HepG2 (cell line): ENCODE data around the gene COL9A3. TPM values are rescaled to one million over a fixed set of nuclear protein-coding genes. Genes with fewer than 3 reads are reported as not detected.

Source experiments
- ATAC-seq: fragments of 200-7000 bp; cut with Tn5 transposase; 3 replicates; pipeline ENCODE4 v1.9.1; 2020; ENCODE audit warnings: mild to moderate bottlenecking, moderate library complexity
- BruUV-seq: library from RNA; stranded (reverse); fragments of 400-500 nt; replicated peaks from 2 replicates; lab custom pipeline; 2021; lab: Mats Ljungman, UMichigan
- CTCF ChIA-PET: fragments of 300-600 bp; formaldehyde crosslinking; extraction: SDS; loops from one replicate; lab custom pipeline; 2021; ENCODE audit warnings: low total read pairs, inconsistent platforms, low intra/inter-chr PET ratio; lab: Yijun Ruan, JAX
- POLR2A ChIA-PET: fragments of 350-600 bp; sonication (Branson Sonifier 250); formaldehyde crosslinking; loops from one replicate; lab custom pipeline; 2020; ENCODE audit warnings: antibody characterized with exemption, inconsistent platforms; lab: Yijun Ruan, JAX
- DNase-seq: peaks from one replicate; pipeline ENCODE4 v3.0.0-alpha.2; 2015; ENCODE audit warnings: low spot score
- FAIRE-seq: peaks from 3 replicates; lab custom pipeline; 2011; peaks lifted over from hg19 to GRCh38; lab: Jason Lieb, UNC
- H2AFZ ChIP-seq: one replicate; pipeline ENCODE4 v1.6.1; 2011; ENCODE audit warnings: low read length, inconsistent platforms
- H3K27ac ChIP-seq: fragments of 300-600 bp; 3 replicates; pipeline ENCODE4 v1.8.0; 2011; ENCODE audit warnings: mixed run types, mild to moderate bottlenecking, mixed read lengths, low read length, inconsistent platforms; ENCODE audit not compliant: insufficient read depth; ENCODE audit errors: extremely low read length
- H3K27me3 ChIP-seq, 2 experiments: fragments of 200-600 bp in 1 of 2; 2 replicates in 1 of 2; 3 replicates in 1 of 2; pipeline versions ENCODE4 v1.6.0 to v1.8.0; 2011; ENCODE audit warnings: low read length in 2 of 2, mild to moderate bottlenecking in 2 of 2, moderate library complexity in 2 of 2, inconsistent platforms in 1 of 2; ENCODE audit not compliant: insufficient read depth in 2 of 2, control insufficient read depth in 1 of 2
- H3K36me3 ChIP-seq, 2 experiments: fragments of 200-600 bp in 1 of 2; replicated peaks in 1 of 2; 2 replicates in 1 of 2; 3 replicates in 1 of 2; pipeline versions ENCODE4 v1.5.1 to v1.8.0; 2011; ENCODE audit warnings: low read length in 2 of 2, inconsistent platforms in 1 of 2; ENCODE audit not compliant: insufficient read depth in 2 of 2, control insufficient read depth in 1 of 2
- H3K4me1 ChIP-seq: 2 replicates; pipeline ENCODE4 v1.5.1; 2012; ENCODE audit warnings: low read length, inconsistent platforms; ENCODE audit not compliant: insufficient read depth
- H3K4me2 ChIP-seq: 2 replicates; pipeline ENCODE4 v1.6.0; 2011; ENCODE audit warnings: low read depth, low read length, inconsistent platforms
- H3K4me3 ChIP-seq, 3 experiments: fragments of 200-600 bp in 1 of 3; sonication (generic), shearing (Covaris generic) in 1 of 3; replicated peaks in 1 of 3; 2 replicates each; pipeline ENCODE4 v1.5.1; 2011 to 2016; ENCODE audit warnings: low read length in 3 of 3, inconsistent platforms in 2 of 3, low read depth in 2 of 3, mild to moderate bottlenecking in 2 of 3, control low read depth in 1 of 3, mixed read lengths in 1 of 3; ENCODE audit not compliant: insufficient read depth in 1 of 3
- H3K79me2 ChIP-seq: one replicate; pipeline ENCODE4 v1.6.1; 2011; ENCODE audit warnings: low read length, inconsistent platforms; ENCODE audit not compliant: insufficient read depth
- H3K9ac ChIP-seq: 2 replicates; pipeline ENCODE4 v1.6.0; 2011; ENCODE audit warnings: mild to moderate bottlenecking, low read depth, low read length, inconsistent platforms; ENCODE audit not compliant: insufficient read depth
- H3K9me3 ChIP-seq: 2 replicates; pipeline ENCODE4 v1.5.1; 2012; ENCODE audit warnings: mild to moderate bottlenecking, low read length
- H4K20me1 ChIP-seq: 2 replicates; pipeline ENCODE4 v1.6.0; 2011; ENCODE audit warnings: inconsistent platforms, mild to moderate bottlenecking, low read length, moderate library complexity; ENCODE audit not compliant: insufficient read depth
- HHEX ChIP-seq: IDR thresholded peaks from 2 replicates; pipeline ENCODE4 v1.6.1; 2016; ENCODE audit warnings: control low read depth
- KDM2A ChIP-seq: sonication (generic); formaldehyde crosslinking; IDR thresholded peaks from 2 replicates; pipeline ENCODE4 v1.4.0; 2020; ENCODE audit warnings: low read depth, missing genetic modification reagents, borderline replicate concordance
- MYNN ChIP-seq: sonication (generic); formaldehyde crosslinking; IDR thresholded peaks from 2 replicates; pipeline ENCODE4 v1.4.0; 2020; ENCODE audit warnings: mild to moderate bottlenecking, low read depth, missing genetic modification reagents
- PAF1 ChIP-seq: IDR thresholded peaks from 2 replicates; pipeline ENCODE4 v1.6.1; 2016; ENCODE audit warnings: missing genetic modification reagents, missing compliant biosample characterization
- POLR2A ChIP-seq, 2 experiments: IDR thresholded peaks; 2 replicates each; pipeline ENCODE4 v1.6.1; 2011; ENCODE audit warnings: low read depth in 2 of 2, low read length in 2 of 2, mild to moderate bottlenecking in 1 of 2, moderate library complexity in 1 of 2; ENCODE audit not compliant: insufficient read depth in 1 of 2
- POLR2G ChIP-seq: fragments of 200-400 bp; formaldehyde crosslinking; IDR thresholded peaks from 2 replicates; pipeline ENCODE4 v1.6.1; 2018; ENCODE audit warnings: mild to moderate bottlenecking, low read depth, low read length, moderate library complexity
- RBM22 ChIP-seq: fragments of 200-400 bp; formaldehyde crosslinking; optimal IDR thresholded peaks from 2 replicates; pipeline ENCODE3; 2017; ENCODE audit warnings: mild to moderate bottlenecking, low read length, moderate library complexity
- SALL2 ChIP-seq: sonication (generic); formaldehyde crosslinking; IDR thresholded peaks from 2 replicates; pipeline ENCODE4 v1.8.1; 2023; ENCODE audit warnings: mild to moderate bottlenecking, missing genetic modification reagents, inconsistent platforms
- SRSF9 ChIP-seq: fragments of 200-400 bp; formaldehyde crosslinking; IDR thresholded peaks from 2 replicates; pipeline ENCODE4 v1.6.1; 2018; ENCODE audit warnings: borderline replicate concordance, mild to moderate bottlenecking, low read depth, low read length; ENCODE audit not compliant: insufficient read depth, poor library complexity, severe bottlenecking
- WGBS: methylation state at CpG from one replicate; pipeline ENCODE4 v1.1.6; 2017; ENCODE audit warnings: low lambda C conversion rate; 5-methylcytosine and 5-hydroxymethylcytosine counted together
- in situ Hi-C: cut with HindIII; loops from 2 replicates; pipeline ENCODE4 v1.10.0; 2017; ENCODE audit warnings: low pct_unique_long_range_greater_than_20kb; ENCODE audit not compliant: extremely low pct_ligation_motif_present
- intact Hi-C: fragments of 100-400 bp; cut with micrococcal nuclease; formaldehyde crosslinking; loops from one replicate; pipeline ENCODE4 v1.10.0; 2022; ENCODE audit not compliant: unreplicated experiment
- polyA plus RNA-seq, 8 experiments: library from polyadenylated mRNA; depleted of rRNA in 3 of 8; stranded (reverse) in 7 of 8; unstranded in 1 of 8; fragments of >200 nt; fragmentation: Illumina TruSeq in 4 of 8; extraction: Trizol in 4 of 8; gene quantifications; 2 replicates each; pipeline versions ENCODE4 v1.2.1 to v1.2.3, GENCODE V29; 2011 to 2016; ENCODE audit warnings: low read depth in 4 of 8, missing spikeins in 1 of 8, mixed read lengths in 1 of 8; ENCODE audit not compliant: insufficient read depth in 1 of 8
- total RNA-seq, 5 experiments: library from RNA; depleted of rRNA; stranded (reverse); fragments of >200 nt; fragmentation: Illumina TruSeq; extraction: Trizol; gene quantifications; 2 replicates each; pipeline ENCODE4 v1.2.3, GENCODE V29; 2016; ENCODE audit warnings: low read depth in 1 of 5

COL9A3 gene
- total and polyA plus RNA-seq, 2 of the 13 experiments (the other 11 are each of a cell fraction or from before 2014, with no cell fraction given), result 155 to 204 TPM

GRCh38 chr20:62884556-62884955 lies 67.7 kb downstream of the COL9A3 start:
- peaks cover 17 to 35% of the 10 kb centered on the region in 2 experiments; a peak in 4 of 5 replicates for H3K36me3 ChIP-seq
- no peak overlapping the region for H2AFZ ChIP-seq
- 87% methylated on average over 8 of the region's 8 CpGs for WGBS
- H4K20me1 ChIP-seq, result no peaks in the 10 kb centered on the region
- no peak overlapping the region for H3K27ac ChIP-seq
- no peaks in the 10 kb centered on the region for H3K79me2 ChIP-seq
- intact Hi-C loops (no loop called here), in situ Hi-C loops (no loop called here)
- H3K4me3 ChIP-seq, result no peak overlapping the region
- CTCF ChIA-PET, result no interaction called here
- POLR2A ChIA-PET, result interaction anchor here (1.6 kb wide), 1 partner anchor 9 kb away, joined by 5 read pairs; no protein-coding TSS in a partner anchor
- no peak for DNase-seq
- H3K27me3 ChIP-seq, result no peaks in the 10 kb centered on the region
- peaks cover 15% of the 10 kb centered on the region for H3K4me1 ChIP-seq
- no peak overlapping the region for H3K4me2 ChIP-seq
- FAIRE-seq, result no peak
- TF ChIP-seq SALL2 (CRISPR knock-in tag) (no peak), KDM2A (0 out of 2 replicates have a peak, but pooled peaks have one; percentile 39), POLR2G (peak; percentile 42)
- H3K9me3 ChIP-seq, result no peaks in the 10 kb centered on the region
- H3K9ac ChIP-seq, result no peak overlapping the region
- BruUV-seq, result no TSS peak
- no peak; the same call in 2 of the 3 replicates for ATAC-seq

GRCh38 chr20:62885046-62885895 lies 68.4 kb downstream of the COL9A3 start:
- ATAC-seq, result peak; percentile 1; the same call in 1 of the 3 replicates
- no peak for FAIRE-seq
- ChIA-PET CTCF (no interaction called here), POLR2A (interaction anchor here (1.6 kb wide), 1 partner anchor 10 kb away, joined by 5 read pairs; no protein-coding TSS in a partner anchor)
- intact Hi-C loops (no loop called here), in situ Hi-C loops (no loop called here)
- H3K4me2 ChIP-seq, result no peak overlapping the region
- no TSS peak for BruUV-seq
- H2AFZ ChIP-seq, result no peak overlapping the region
- H3K4me3 ChIP-seq, result no peak overlapping the region
- WGBS, result 93% methylated on average over 20 of the region's 20 CpGs
- no peak overlapping the region for H3K27ac ChIP-seq
- no peak for DNase-seq
- TF ChIP-seq HHEX (0 out of 2 replicates have a peak, but pooled peaks have one; percentile 17), PAF1 (CRISPR knock-in tag) (peak; percentile 45; the same call in 1 of the 2 replicates), RBM22 (peak; percentile 59), MYNN (CRISPR knock-in tag) (no peak), SRSF9 (no peak), POLR2A (IDR thresholded peaks at IDR 0.05; ENCODE audit: insufficient read depth in 1 of 2, low read depth in 2 of 2, low read length in 2 of 2) (0 out of 4 replicates have a peak, but pooled peaks of 1 of the 2 experiments have one; percentile 29), POLR2G (0 out of 2 replicates have a peak, but pooled peaks have one; percentile 42)
- no peaks in the 10 kb centered on the region for H4K20me1 ChIP-seq
- H3K79me2 ChIP-seq, result no peaks in the 10 kb centered on the region
- H3K9me3 ChIP-seq, result no peaks in the 10 kb centered on the region
- H3K4me1 ChIP-seq, result peaks cover 15% of the 10 kb centered on the region
- no peak overlapping the region for H3K9ac ChIP-seq
- no peaks in the 10 kb centered on the region for H3K27me3 ChIP-seq
- H3K36me3 ChIP-seq, result peaks cover 21 to 42% of the 10 kb centered on the region in 2 experiments; a peak in 4 of 5 replicates
